T-helper 17 cell (primary cell): ENCODE data around the gene PCDH9. TPM values are rescaled to one million over a fixed set of nuclear protein-coding genes. Genes with fewer than 3 reads are reported as not detected.

Experiments
- ATAC-seq: fragments of 150-1000 bp; cut with Tn5 transposase; 2 replicates; pipeline ENCODE4 v1.10.0; 2021; ENCODE audit warnings: mild to moderate bottlenecking, moderate library complexity
- DNase-seq, 3 donors: peaks; one replicate each; pipeline versions ENCODE4 v3.0.0 to v3.0.0-alpha.2; 2020 to 2021
- H3K9me3 ChIP-seq: one replicate; pipeline ENCODE4 v1.7.0; 2013; ENCODE audit warnings: low read length, mild to moderate bottlenecking; ENCODE audit not compliant: control insufficient read depth, poor library complexity, severe bottlenecking
- H3K27ac Mint-ChIP-seq: one replicate; pipeline ENCODE4 v1.8.0; 2022; ENCODE audit warnings: mild to moderate bottlenecking, moderate library complexity, mixed read lengths
- H3K27me3 Mint-ChIP-seq: one replicate; pipeline ENCODE4 v1.8.0; 2022; ENCODE audit warnings: mixed read lengths
- H3K36me3 Mint-ChIP-seq: one replicate; pipeline ENCODE4 v1.8.0; 2022; ENCODE audit warnings: low read depth, mixed read lengths
- H3K4me1 Mint-ChIP-seq: one replicate; pipeline ENCODE4 v1.8.0; 2022; ENCODE audit warnings: mild to moderate bottlenecking, mixed read lengths
- H3K4me3 Mint-ChIP-seq: one replicate; pipeline ENCODE4 v1.8.0; 2022; ENCODE audit warnings: mild to moderate bottlenecking, moderate library complexity, mixed read lengths
- total RNA-seq, 4 donors: library from RNA in 2 of 4; stranded (reverse) in 2 of 4; gene quantifications; one replicate each; pipeline ENCODE4 v1.2.3 and lab custom pipeline; 2022 to 2026

The PCDH9 gene
- total RNA-seq, 2 donors from 2014 or later = 0.50 to 0.67 TPM

DNA sequence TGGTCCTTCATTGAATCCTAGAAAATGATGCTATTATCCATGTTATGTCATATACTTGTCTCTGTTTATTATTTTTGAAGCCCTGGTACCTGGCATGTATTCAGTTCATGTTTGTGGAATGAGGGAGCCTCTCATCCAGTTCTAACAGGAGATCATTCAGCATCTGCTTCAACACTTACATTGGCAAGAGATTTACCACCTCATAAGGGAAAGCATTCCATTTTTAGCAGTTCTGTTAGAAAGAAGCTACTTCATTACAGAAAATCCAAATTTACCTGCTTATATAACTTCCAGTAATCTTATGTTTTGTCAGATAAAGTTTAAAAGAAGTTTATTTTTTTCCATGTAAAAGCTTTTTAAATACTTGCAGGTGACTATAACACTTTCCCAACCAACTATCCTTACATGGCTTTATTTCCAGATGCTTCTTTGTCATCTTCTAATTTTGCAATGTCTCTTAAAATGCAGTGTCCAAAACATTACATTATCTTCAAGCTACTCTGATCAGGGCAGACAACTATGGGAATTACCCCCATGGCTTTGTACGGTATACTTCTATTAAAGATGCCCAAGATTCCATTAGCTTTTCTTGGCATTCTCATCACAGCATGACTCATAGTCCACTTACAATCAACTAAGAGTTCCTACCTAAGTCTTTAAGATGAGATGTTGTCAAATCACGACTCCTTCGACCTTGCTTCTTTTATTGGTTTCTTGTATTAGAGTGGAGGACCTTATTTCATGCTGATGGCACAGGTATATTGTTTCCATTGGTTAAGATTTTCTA is 262.1 kb downstream of the PCDH9 start:
- no peaks in the 10 kb centered on the region for H3K9me3 ChIP-seq
- H3K4me1 Mint-ChIP-seq = no peaks in the 10 kb centered on the region
- no peaks in the 10 kb centered on the region for H3K36me3 Mint-ChIP-seq
- no peak overlapping the region for H3K4me3 Mint-ChIP-seq
- no peak overlapping the region for H3K27ac Mint-ChIP-seq
- DNase-seq (no peak), ATAC-seq (no peak)
- H3K27me3 Mint-ChIP-seq = no peaks in the 10 kb centered on the region

DNA sequence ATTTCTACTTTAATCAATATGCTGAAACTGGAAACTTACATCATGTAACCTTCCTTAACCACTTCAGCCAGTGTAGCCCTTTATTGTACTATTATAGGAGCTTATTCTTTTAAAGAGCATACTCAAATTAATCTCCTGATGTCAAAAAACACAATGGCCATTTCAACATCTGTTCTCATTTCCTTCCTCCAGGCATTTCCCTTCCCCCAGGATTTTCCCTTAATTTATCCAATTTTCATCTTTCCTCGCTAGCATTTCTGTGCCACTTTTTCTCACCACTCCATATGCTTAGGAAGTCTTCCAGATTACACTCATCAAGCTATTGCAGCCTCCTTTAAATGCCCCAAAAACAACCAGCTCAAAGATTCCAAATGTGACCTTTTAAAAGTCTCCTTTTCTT is 265.0 kb downstream of the PCDH9 start:
- H3K9me3 ChIP-seq = no peaks in the 10 kb centered on the region
- DNase-seq = no peak
- no peaks in the 10 kb centered on the region for H3K27me3 Mint-ChIP-seq
- no peak overlapping the region for H3K27ac Mint-ChIP-seq
- no peak for ATAC-seq
- H3K4me1 Mint-ChIP-seq = no peaks in the 10 kb centered on the region
- no peaks in the 10 kb centered on the region for H3K36me3 Mint-ChIP-seq
- no peak overlapping the region for H3K4me3 Mint-ChIP-seq

DNA sequence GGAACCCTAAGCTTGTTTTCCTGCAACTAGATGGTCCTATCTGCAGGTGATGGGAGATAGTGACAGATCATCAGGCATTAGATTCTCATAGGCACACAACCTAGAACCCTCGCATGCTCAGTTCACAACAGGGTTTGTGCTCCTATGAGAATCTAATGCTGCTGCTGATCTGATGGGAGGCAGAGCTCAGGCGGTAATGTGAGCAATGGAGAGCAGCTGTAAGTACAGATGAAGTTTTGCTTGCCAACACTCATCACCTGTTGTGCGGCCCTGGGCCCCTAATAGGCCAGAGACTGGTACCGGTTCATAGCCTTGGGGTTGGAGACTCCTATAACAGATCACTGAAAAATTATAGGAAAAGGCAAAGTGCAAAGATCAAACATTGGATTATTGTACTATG is 267.2 kb downstream of the PCDH9 start:
- no peaks in the 10 kb centered on the region for H3K27me3 Mint-ChIP-seq
- no peaks in the 10 kb centered on the region for H3K9me3 ChIP-seq
- no peak overlapping the region for H3K4me3 Mint-ChIP-seq
- no peak overlapping the region for H3K27ac Mint-ChIP-seq
- H3K4me1 Mint-ChIP-seq = no peaks in the 10 kb centered on the region
- ATAC-seq (no peak), DNase-seq (no peak)
- H3K36me3 Mint-ChIP-seq = no peaks in the 10 kb centered on the region

- Mint-ChIP-seq H3K4me1 (no peaks in the 10 kb centered on the region), H3K4me3 (no peak overlapping the region), H3K36me3 (no peaks in the 10 kb centered on the region), H3K27me3 (no peaks in the 10 kb centered on the region), H3K27ac (no peak overlapping the region)
- H3K9me3 ChIP-seq = no peaks in the 10 kb centered on the region
- ATAC-seq (no peak), DNase-seq (no peak)
Observed at GRCh38 chr13:66958611-66959010, 271.5 kb downstream of the PCDH9 start.

- H3K9me3 ChIP-seq = no peaks in the 10 kb centered on the region
- H3K4me1 Mint-ChIP-seq = no peaks in the 10 kb centered on the region
- H3K4me3 Mint-ChIP-seq = no peak overlapping the region
- H3K27ac Mint-ChIP-seq = no peak overlapping the region
- no peak for ATAC-seq
- no peak for DNase-seq
- H3K36me3 Mint-ChIP-seq = no peaks in the 10 kb centered on the region
- no peaks in the 10 kb centered on the region for H3K27me3 Mint-ChIP-seq
Observed at GRCh38 chr13:66952507-66952906, 277.6 kb downstream of the PCDH9 start.

- no peaks in the 10 kb centered on the region for H3K36me3 Mint-ChIP-seq
Observed at GRCh38 chr13:66951426-66951825, 278.7 kb downstream of the PCDH9 start.

DNA sequence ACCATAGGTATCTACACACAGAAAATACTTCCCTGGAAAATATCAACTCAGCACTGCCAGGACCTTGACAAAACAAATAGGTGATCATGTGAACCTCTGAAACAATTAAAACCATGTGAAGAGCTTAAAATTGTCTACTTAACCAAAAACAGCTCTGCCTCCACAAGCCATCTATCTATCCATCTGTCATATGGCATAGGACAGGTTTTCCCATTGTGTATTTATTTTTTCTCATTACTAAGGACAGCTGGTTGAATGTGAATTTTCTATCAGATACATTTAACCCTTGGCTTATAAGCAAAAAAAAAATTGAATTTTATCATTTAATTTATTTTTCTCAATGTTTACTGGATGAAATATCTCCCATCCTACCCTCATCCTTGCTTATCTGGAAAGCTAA is 279.5 kb downstream of the PCDH9 start:
- Mint-ChIP-seq H3K4me3 (no peak overlapping the region), H3K36me3 (no peaks in the 10 kb centered on the region), H3K27ac (no peak overlapping the region), H3K27me3 (no peaks in the 10 kb centered on the region), H3K4me1 (no peaks in the 10 kb centered on the region)
- H3K9me3 ChIP-seq = no peaks in the 10 kb centered on the region
- no peak for ATAC-seq
- no peak for DNase-seq

More at GRCh38 chr13:66951426-66951825, 278.7 kb downstream of the PCDH9 start:
- Mint-ChIP-seq H3K4me3 (no peak overlapping the region), H3K27ac (no peak overlapping the region), H3K27me3 (no peaks in the 10 kb centered on the region), H3K4me1 (no peaks in the 10 kb centered on the region)
- no peak for DNase-seq
- H3K9me3 ChIP-seq = no peaks in the 10 kb centered on the region
- ATAC-seq = no peak

DNA sequence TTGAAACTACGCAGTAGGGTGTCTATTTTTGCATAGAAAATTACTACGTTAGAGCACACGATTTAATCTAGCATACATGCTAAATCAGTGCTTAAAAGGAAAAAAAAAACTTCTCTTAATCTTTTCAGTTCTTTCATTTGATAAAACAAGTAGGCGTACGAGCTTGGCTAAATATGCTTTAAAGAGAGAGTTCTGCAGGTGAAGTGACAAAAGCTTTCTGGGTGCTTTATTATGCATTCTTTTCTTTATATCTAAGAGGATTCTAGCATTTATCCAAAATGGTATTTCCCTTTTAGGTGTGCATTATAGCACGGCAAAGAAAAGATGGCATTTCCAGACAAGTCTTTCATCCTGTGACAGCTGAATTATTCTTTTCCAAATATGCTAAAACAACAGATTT is 281.2 kb downstream of the PCDH9 start:
- Mint-ChIP-seq H3K4me3 (no peak overlapping the region), H3K27me3 (no peaks in the 10 kb centered on the region), H3K36me3 (no peaks in the 10 kb centered on the region), H3K4me1 (no peaks in the 10 kb centered on the region), H3K27ac (no peak overlapping the region)
- ATAC-seq (no peak), DNase-seq (no peak)
- no peaks in the 10 kb centered on the region for H3K9me3 ChIP-seq

DNA sequence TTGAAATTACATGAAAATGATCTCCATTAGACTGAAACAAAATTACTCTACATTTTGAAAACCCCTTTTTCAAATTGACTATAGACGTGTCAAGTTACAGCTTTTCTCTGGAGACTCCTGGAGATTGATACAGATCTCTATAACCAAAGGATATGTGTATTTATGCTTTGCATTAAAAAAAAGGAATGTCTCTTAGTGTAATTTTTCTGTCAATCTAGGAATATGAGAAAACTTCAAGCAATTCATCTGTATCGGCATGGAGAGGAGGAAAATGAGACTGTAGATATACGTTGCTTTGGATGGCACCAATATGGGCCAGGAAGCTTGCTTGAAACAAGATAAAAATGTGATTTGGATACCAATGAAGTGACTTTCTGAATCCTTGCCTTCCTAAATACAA is 286.6 kb downstream of the PCDH9 start:
- Mint-ChIP-seq H3K4me1 (no peaks in the 10 kb centered on the region), H3K4me3 (no peak overlapping the region), H3K36me3 (no peaks in the 10 kb centered on the region), H3K27me3 (no peaks in the 10 kb centered on the region), H3K27ac (no peak overlapping the region)
- DNase-seq (no peak), ATAC-seq (no peak)
- H3K9me3 ChIP-seq = no peaks in the 10 kb centered on the region

DNA sequence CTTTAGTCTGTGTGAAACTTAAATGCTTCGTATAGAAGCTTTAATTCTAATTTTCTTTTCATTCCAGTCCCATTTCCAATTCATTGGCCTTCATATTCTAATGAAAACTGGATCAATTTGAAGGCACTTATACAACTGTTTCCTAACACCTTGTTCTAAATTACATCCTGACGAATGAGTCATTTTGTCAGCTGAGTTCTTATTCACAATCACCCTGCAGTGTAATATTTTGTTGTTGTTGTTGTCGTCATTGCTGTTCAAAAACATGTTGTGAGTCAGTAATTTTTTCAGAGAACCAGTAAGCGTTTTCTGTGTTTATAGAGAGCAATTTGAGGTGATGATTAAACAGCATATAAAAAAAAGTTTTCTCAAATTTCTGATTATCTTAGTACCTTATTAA is 290.0 kb downstream of the PCDH9 start:
- Mint-ChIP-seq H3K27me3 (no peaks in the 10 kb centered on the region), H3K36me3 (no peaks in the 10 kb centered on the region), H3K4me1 (no peaks in the 10 kb centered on the region), H3K4me3 (no peak overlapping the region), H3K27ac (no peak overlapping the region)
- DNase-seq (no peak), ATAC-seq (no peak)
- H3K9me3 ChIP-seq = no peaks in the 10 kb centered on the region

DNA sequence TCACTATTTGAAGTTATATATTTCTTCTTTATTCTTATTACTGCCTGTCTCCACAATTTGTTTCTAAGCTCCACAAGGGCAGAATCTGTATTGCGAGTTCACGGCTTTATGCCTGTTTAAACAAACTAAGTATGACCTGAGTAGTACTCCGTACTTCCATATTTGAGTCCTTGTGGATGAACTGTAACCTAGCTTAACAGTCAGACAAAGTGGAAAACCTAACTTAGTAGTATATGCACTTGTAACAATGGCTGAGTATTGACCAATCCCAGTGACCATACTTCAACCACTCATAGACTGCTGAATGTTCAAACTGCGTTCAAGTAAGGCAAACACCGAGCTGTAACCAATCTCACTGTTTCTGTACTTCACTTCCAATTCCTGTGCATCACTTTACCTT is 292.7 kb downstream of the PCDH9 start:
- Mint-ChIP-seq H3K36me3 (no peaks in the 10 kb centered on the region), H3K27me3 (no peaks in the 10 kb centered on the region), H3K4me3 (no peak overlapping the region), H3K27ac (no peak overlapping the region), H3K4me1 (no peaks in the 10 kb centered on the region)
- ATAC-seq = no peak
- DNase-seq = no peak
- no peaks in the 10 kb centered on the region for H3K9me3 ChIP-seq

DNA sequence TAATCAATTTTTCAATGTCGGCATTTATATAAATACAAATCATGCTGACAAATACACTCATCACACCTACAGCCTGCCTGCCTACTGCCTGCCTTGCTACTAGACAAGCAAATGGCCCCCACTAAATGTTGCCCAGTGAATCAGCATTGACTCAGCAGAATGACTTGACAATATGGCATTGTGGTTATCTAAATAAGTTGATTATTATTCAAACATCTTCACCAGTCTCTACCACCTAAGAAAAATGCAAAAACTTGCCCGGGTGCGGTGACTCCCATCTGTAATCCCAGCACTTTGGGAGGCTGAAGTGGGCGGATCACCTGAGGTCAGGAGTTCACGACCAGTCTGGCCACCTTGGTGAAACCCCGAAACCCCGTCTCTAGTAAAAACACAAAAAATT is 296.1 kb downstream of the PCDH9 start:
- Mint-ChIP-seq H3K4me3 (no peak overlapping the region), H3K4me1 (no peaks in the 10 kb centered on the region), H3K36me3 (no peaks in the 10 kb centered on the region), H3K27ac (no peak overlapping the region), H3K27me3 (no peaks in the 10 kb centered on the region)
- H3K9me3 ChIP-seq = no peaks in the 10 kb centered on the region
- DNase-seq = no peak
- no peak for ATAC-seq

- no peaks in the 10 kb centered on the region for H3K36me3 Mint-ChIP-seq
- ATAC-seq (no peak), DNase-seq (no peak)
- H3K27me3 Mint-ChIP-seq = no peaks in the 10 kb centered on the region
- H3K4me3 Mint-ChIP-seq = no peak overlapping the region
- H3K27ac Mint-ChIP-seq = no peak overlapping the region
- no peaks in the 10 kb centered on the region for H3K4me1 Mint-ChIP-seq
- no peaks in the 10 kb centered on the region for H3K9me3 ChIP-seq
Observed at GRCh38 chr13:66933527-66933926, 296.6 kb downstream of the PCDH9 start.

- ATAC-seq = no peak
Observed at GRCh38 chr13:66927562-66927961, 302.6 kb downstream of the PCDH9 start.

More at GRCh38 chr13:66927562-66927961, 302.6 kb downstream of the PCDH9 start:
- Mint-ChIP-seq H3K4me3 (no peak overlapping the region), H3K27me3 (no peaks in the 10 kb centered on the region), H3K36me3 (no peaks in the 10 kb centered on the region), H3K27ac (no peak overlapping the region), H3K4me1 (no peaks in the 10 kb centered on the region)
- H3K9me3 ChIP-seq = no peaks in the 10 kb centered on the region
- DNase-seq = no peak
